HG03064 (cell line): Measurements from ENCODE around the gene ATG4C.
"Not testable (repeated sequence)": the region's sequence is repeated elsewhere in the genome, so short reads cannot be mapped to it uniquely, and the experiment has no call there.

ENCODE experiments used
- ATAC-seq: cut with Tn5 transposase; IDR thresholded peaks from one replicate; pipeline ENCODE4 v1.9.1; 2021; ENCODE audit warnings: low read depth; ENCODE audit not compliant: unreplicated experiment

The ATG4C gene

GRCh38 chr1:62774006-62774405, 9.9 kb upstream of the ATG4C start:
- no peak for ATAC-seq

GRCh38 chr1:62774971-62775595, 8.8 kb upstream of the ATG4C start:
- ATAC-seq = no peak

- no peak for ATAC-seq
Measured at GRCh38 chr1:62778208-62778607, 5.7 kb upstream of the ATG4C start.

- no peak for ATAC-seq
Measured at GRCh38 chr1:62781841-62782543, 1.9 kb upstream of the ATG4C start.

GRCh38 chr1:62782544-62783212, 1.3 kb upstream of the ATG4C start:
- ATAC-seq = not testable (repeated sequence)

GRCh38 chr1:62784509-62785365, 805 bp downstream of the ATG4C start:
- peak; percentile 12 for ATAC-seq

- ATAC-seq = no peak
Measured at GRCh38 chr1:62790716-62791115, 6.8 kb downstream of the ATG4C start.

GRCh38 chr1:62794053-62794452, 10.1 kb downstream of the ATG4C start:
- no peak for ATAC-seq

GRCh38 chr1:62796221-62796620, 12.3 kb downstream of the ATG4C start:
- ATAC-seq = no peak

GRCh38 chr1:62799688-62800087, 15.8 kb downstream of the ATG4C start:
- no peak for ATAC-seq

GRCh38 chr1:62800281-62800680, 16.3 kb downstream of the ATG4C start:
- peak; percentile 47 for ATAC-seq

- peak; percentile 98 for ATAC-seq
Measured at GRCh38 chr1:62800825-62801306, 16.9 kb downstream of the ATG4C start.

- no peak for ATAC-seq
Measured at GRCh38 chr1:62809788-62810187, 25.9 kb downstream of the ATG4C start.

GRCh38 chr1:62810420-62811274, 26.7 kb downstream of the ATG4C start:
- ATAC-seq = peak; percentile 86

- no peak for ATAC-seq
Measured at GRCh38 chr1:62823556-62823955, 39.6 kb downstream of the ATG4C start.

GRCh38 chr1:62826901-62827300, 43.0 kb downstream of the ATG4C start:
- no peak for ATAC-seq

- ATAC-seq = not testable (repeated sequence)
Measured at GRCh38 chr1:62827786-62828185, 43.9 kb downstream of the ATG4C start.

GRCh38 chr1:62832276-62832675, 48.3 kb downstream of the ATG4C start:
- no peak for ATAC-seq

- no peak for ATAC-seq
Measured at GRCh38 chr1:62833529-62833928, 49.6 kb downstream of the ATG4C start.
